Suprapubic skin (tissue), 4 donors: ENCODE measurements around the gene IQSEC2. TPM values are rescaled to one million over a fixed set of nuclear protein-coding genes. Genes with fewer than 3 reads are reported as not detected.
A peak's percentile ranks its signal among the peaks of the same experiment; 100 is the strongest.

Experiments used
- DNase-seq, 2 donors: peaks; one replicate each; pipeline ENCODE4 v3.0.0-alpha.2; 2019; ENCODE audit warnings: low spot score in 2 of 2
- H3K27ac ChIP-seq: fragments of 200-600 bp; sonication (generic); one replicate; pipeline ENCODE4 v1.5.1; 2019
- H3K27me3 ChIP-seq: fragments of 200-600 bp; sonication (generic); one replicate; pipeline ENCODE4 v1.5.1; 2019
- H3K36me3 ChIP-seq: fragments of 200-600 bp; sonication (generic); one replicate; pipeline ENCODE4 v1.5.1; 2019
- H3K4me1 ChIP-seq: fragments of 200-600 bp; sonication (generic); one replicate; pipeline ENCODE4 v1.5.1; 2019
- H3K4me3 ChIP-seq: fragments of 200-600 bp; sonication (generic); one replicate; pipeline ENCODE4 v1.5.1; 2019; ENCODE audit warnings: mild to moderate bottlenecking
- H3K9me3 ChIP-seq: fragments of 200-600 bp; sonication (generic); one replicate; pipeline ENCODE4 v1.5.1; 2019
- EP300 ChIP-seq: sonication (generic); formaldehyde crosslinking; IDR thresholded peaks from one replicate; pipeline ENCODE4 v1.6.1; 2017; ENCODE audit warnings: antibody characterized with exemption
- POLR2A ChIP-seq, 2 donors: fragments of 450-650 bp; IDR thresholded peaks; one replicate each; pipeline ENCODE4 v1.6.1; 2017; ENCODE audit warnings: antibody characterized with exemption in 2 of 2, mild to moderate bottlenecking in 2 of 2, moderate library complexity in 2 of 2
- POLR2AphosphoS5 ChIP-seq, 3 donors: sonication (generic); formaldehyde crosslinking; IDR thresholded peaks; one replicate each; pipeline ENCODE4 v1.6.1; 2017; ENCODE audit warnings: antibody characterized with exemption in 3 of 3
- WGBS: methylation state at CpG from one replicate; pipeline ENCODE4 v1.1.5; 2018; 5-methylcytosine and 5-hydroxymethylcytosine counted together
- total RNA-seq, 4 donors: library from RNA; depleted of rRNA; stranded (reverse); fragments of >200 nt; gene quantifications; one replicate each; pipeline ENCODE4 v1.1.0, GENCODE V29; 2016
- TF ChIP-seq, protein P1 (sequence below), 2 donors: fragments of 200-600 bp in 1 of 2; fragments of 450-650 bp in 1 of 2; sonication (generic) in 1 of 2; IDR thresholded peaks; one replicate each; pipeline ENCODE4 v1.5.1; 2016 to 2019; ENCODE audit warnings: antibody characterized with exemption in 2 of 2, mild to moderate bottlenecking in 1 of 2, moderate library complexity in 1 of 2

IQSEC2 gene
- total RNA-seq, 4 donors from 2014 or later = 24.4 to 42.1 (median 28.9) TPM

DNA sequence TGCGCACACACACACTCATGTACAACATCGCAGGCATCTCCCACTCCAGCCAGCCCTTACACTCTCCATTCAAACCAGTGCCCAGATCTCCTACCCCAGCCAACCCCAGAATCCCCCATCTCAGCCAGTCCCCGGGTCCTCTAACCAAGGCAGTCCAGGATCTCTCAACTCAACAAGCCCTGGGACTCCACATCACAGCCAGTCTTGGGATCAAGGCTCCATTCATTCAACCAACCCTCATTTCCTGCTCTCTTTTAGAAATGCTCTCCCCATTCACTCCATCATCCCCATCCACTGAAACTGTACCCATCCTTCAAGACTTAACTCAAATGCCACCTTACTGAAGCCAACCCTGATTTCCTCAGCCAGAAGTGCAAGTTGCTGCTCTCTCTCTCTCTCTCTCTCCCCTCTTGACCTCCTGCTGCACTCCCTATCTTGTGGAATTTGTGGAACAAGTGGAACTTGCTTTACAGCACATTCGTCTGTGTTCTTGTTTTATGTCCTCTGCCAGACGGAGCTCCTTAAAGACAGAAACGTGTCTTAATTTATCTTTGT, 40.6 kb upstream of the IQSEC2 start:
- Histone ChIP-seq H3K36me3 (no peaks in the 10 kb centered on the region), H3K27ac (no peak overlapping the region), H3K4me1 (peaks cover 23% of the 10 kb centered on the region), H3K4me3 (no peak overlapping the region), H3K27me3 (no peaks in the 10 kb centered on the region), H3K9me3 (no peaks in the 10 kb centered on the region)
- DNase-seq = no peak
- TF ChIP-seq POLR2AphosphoS5 (IDR thresholded peaks at IDR 0.05) (no peak), EP300 (no peak), POLR2A (IDR thresholded peaks at IDR 0.05) (no peak)
- TF ChIP-seq, protein P1, sequence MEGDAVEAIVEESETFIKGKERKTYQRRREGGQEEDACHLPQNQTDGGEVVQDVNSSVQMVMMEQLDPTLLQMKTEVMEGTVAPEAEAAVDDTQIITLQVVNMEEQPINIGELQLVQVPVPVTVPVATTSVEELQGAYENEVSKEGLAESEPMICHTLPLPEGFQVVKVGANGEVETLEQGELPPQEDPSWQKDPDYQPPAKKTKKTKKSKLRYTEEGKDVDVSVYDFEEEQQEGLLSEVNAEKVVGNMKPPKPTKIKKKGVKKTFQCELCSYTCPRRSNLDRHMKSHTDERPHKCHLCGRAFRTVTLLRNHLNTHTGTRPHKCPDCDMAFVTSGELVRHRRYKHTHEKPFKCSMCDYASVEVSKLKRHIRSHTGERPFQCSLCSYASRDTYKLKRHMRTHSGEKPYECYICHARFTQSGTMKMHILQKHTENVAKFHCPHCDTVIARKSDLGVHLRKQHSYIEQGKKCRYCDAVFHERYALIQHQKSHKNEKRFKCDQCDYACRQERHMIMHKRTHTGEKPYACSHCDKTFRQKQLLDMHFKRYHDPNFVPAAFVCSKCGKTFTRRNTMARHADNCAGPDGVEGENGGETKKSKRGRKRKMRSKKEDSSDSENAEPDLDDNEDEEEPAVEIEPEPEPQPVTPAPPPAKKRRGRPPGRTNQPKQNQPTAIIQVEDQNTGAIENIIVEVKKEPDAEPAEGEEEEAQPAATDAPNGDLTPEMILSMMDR (IDR thresholded peaks at IDR 0.05) = no peak
- WGBS = 26% methylated on average over 6 of the region's 6 CpGs

DNA sequence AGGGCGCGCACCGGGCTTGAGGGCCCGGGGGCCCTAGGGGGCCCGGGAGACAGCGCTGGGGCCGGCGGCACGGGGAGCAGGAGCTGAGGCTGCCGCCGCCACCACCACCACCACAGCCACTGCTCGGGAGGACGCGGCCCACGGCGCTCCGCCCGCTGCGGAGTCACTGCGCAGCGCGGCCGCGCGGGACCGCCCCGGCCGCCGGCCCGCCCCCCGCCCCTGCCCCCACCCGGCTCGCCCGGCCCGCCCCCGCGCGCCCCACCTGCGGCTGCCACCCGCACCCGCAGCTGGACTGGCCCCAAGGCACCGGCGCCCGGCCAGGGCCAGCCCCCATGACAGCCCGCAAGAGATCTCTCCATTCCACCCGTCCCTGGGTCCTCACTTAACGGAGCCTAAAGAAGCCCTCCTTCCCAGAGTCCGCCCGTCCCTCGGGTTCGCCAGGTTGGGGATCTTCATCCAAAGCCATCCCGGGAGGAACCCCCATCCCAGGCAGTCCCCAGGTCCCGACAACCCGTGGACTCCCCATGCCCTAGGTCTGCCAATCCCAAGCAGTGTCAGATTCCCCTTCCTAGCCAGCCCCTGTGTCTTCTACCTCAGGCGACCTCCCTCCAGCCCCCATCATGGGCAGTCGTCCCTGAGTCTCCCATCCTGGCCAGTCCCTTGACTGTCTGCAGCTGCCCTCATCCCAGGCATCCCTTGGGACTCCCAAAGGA, 40.0 kb upstream of the IQSEC2 start:
- WGBS = 2% methylated on average over 11 of the region's 56 CpGs
- Histone ChIP-seq H3K27ac (no peak overlapping the region), H3K9me3 (no peaks in the 10 kb centered on the region), H3K27me3 (no peaks in the 10 kb centered on the region), H3K4me3 (peak overlapping the region; percentile 70), H3K4me1 (peaks cover 23% of the 10 kb centered on the region), H3K36me3 (no peaks in the 10 kb centered on the region)
- DNase-seq = no peak
- TF ChIP-seq POLR2AphosphoS5 (IDR thresholded peaks at IDR 0.05) = no peak
- TF ChIP-seq, protein P1 (IDR thresholded peaks at IDR 0.05) = no peak

DNA sequence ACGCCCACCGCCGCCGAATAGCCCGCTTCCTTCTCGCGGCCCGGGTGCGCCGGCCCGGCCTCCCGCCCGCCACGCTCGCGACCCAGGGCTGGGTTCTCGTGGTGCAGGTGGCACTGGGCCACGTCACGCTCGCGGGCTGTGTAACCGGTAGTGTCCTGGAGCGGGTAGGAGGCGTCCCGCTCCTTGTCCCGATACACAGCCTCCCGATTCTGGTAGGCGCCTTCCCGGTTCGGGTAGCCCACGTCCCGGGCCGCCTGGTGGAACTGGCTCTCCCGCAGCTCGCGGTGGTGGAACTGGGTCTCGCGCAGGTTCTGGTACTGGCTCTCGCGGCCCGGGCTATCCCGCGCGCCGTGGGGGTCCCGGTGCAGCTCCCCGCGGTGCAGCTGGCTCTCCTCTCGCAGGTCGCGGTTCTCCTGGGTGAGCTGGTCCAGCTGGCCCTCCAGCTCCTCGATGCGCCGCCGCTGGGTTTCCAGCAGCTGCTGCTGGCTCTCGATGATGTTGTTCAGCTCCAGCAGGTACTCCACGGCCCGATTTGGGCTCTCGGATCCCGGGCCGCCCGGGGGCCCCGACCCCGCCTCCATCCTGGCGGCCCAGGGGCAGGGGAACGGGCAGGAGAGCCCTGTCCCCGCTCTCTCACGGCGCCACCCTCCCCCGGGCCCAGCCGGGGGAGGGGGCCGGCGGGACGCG, 39.3 kb upstream of the IQSEC2 start:
- H3K27ac ChIP-seq = no peak overlapping the region
- H3K9me3 ChIP-seq = no peaks in the 10 kb centered on the region
- H3K36me3 ChIP-seq = no peaks in the 10 kb centered on the region
- H3K4me3 ChIP-seq = peak overlapping the region; percentile 70
- WGBS = 2% methylated on average over 18 of the region's 75 CpGs
- H3K4me1 ChIP-seq = peaks cover 23% of the 10 kb centered on the region
- no peaks in the 10 kb centered on the region for H3K27me3 ChIP-seq
- no peak for TF ChIP-seq POLR2AphosphoS5 (IDR thresholded peaks at IDR 0.05)
- TF ChIP-seq POLR2A (IDR thresholded peaks at IDR 0.05) = no peak
- TF ChIP-seq, protein P1 (IDR thresholded peaks at IDR 0.05) = no peak
- no peak for TF ChIP-seq EP300
- DNase-seq = no peak

DNA sequence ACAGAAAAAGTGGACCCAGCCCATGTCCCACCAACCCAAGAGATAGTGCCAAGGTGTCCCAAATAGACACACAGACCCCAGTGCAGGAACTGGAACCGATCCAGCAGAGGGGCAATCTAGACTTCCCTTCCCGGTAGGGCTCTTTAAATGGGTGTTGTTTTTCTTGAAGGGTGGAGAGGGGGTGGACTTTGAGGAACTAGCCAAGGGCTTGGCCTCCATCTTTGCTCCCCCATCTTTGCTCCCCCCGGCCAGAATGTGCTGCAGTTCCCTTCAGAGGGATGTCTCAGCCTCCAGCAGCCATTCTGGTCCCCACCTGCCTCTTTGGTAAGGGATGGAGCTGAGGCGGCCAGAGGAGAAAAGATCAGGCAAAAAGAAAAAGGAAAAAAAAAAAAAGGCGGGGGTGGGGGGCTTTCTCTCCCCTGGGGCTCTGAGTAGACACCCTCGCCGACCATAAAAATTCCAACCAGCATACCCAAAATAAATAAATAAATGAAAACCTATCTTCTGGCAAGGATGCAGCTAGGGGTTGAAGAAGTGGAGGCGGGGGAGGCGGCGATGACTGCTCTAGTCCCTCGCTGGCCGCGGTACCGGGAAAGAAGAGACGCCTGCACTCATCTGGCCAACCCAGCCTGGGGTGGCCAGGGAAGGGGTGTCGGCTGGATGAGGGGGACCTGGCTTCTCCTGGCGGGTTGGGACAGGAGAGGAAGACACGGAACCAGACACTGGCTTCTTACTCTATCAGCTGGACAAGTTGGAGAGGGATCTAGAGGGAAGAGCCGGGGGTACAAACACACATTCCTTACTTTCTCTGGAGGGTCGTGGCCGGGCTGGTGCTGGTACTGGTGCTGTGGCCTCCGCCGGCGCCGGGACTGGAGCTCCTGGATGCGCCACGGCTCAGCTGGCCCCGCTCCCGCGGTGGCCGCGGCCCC, 38.5 kb upstream of the IQSEC2 start:
- 13% methylated on average over 18 of the region's 32 CpGs for WGBS
- no peaks in the 10 kb centered on the region for H3K9me3 ChIP-seq
- peak overlapping the region; percentile 70 for H3K4me3 ChIP-seq
- no peak for TF ChIP-seq POLR2AphosphoS5 (IDR thresholded peaks at IDR 0.05)
- TF ChIP-seq EP300 = no peak
- TF ChIP-seq, protein P1 (IDR thresholded peaks at IDR 0.05) = no peak
- no peak for TF ChIP-seq POLR2A (IDR thresholded peaks at IDR 0.05)
- no peaks in the 10 kb centered on the region for H3K27me3 ChIP-seq
- no peak overlapping the region for H3K27ac ChIP-seq
- no peak for DNase-seq
- no peaks in the 10 kb centered on the region for H3K36me3 ChIP-seq
- peaks cover 23% of the 10 kb centered on the region for H3K4me1 ChIP-seq
